Stimulated activated CD4-positive, alpha-beta T cell treated with anti-CD3 and anti-CD28 coated beads, Interleukin-12 subunit alpha, Interleukin-12 subunit beta, amount 100 ng/mL, for 24 hours (primary cell): Measurements from ENCODE around the gene ZNF546.
"Not testable (repeated sequence)": the region's sequence is repeated elsewhere in the genome, so short reads cannot be mapped to it uniquely, and the experiment has no call there.

Experiments
- DNase-seq, 2 experiments: peaks; one replicate each; pipeline ENCODE4 v3.0.0-alpha.2; 2020; ENCODE audit warnings: low read depth in 2 of 2

ZNF546 gene

GRCh38 chr19:39996811-39997637, at the start of gene ZNF546:
Gene ZNF546 (plus strand): TSS chr19:39997060. CDS start chr19:39998327, 1,267 bp downstream.
- DNase-seq: peak; percentile 84 to 90

- DNase-seq: no peak
These were observed 47.7 kb upstream of the ZNF546 start for GRCh38 chr19:39949026-39949747.

GRCh38 chr19:39951065-39951650, 45.7 kb upstream of the ZNF546 start:
- DNase-seq: no peak

GRCh38 chr19:39951686-39952085, 45.2 kb upstream of the ZNF546 start:
- DNase-seq: no peak

- no peak for DNase-seq
These were observed 42.9 kb upstream of the ZNF546 start for GRCh38 chr19:39953915-39954314.

GRCh38 chr19:39957886-39958285, 39.0 kb upstream of the ZNF546 start:
- not testable (repeated sequence) for DNase-seq

- DNase-seq: not testable (repeated sequence)
These were observed 37.9 kb upstream of the ZNF546 start for GRCh38 chr19:39958942-39959341.

GRCh38 chr19:39959407-39959806, 37.5 kb upstream of the ZNF546 start:
- DNase-seq: not testable (repeated sequence)

- DNase-seq: no peak
These were observed 33.0 kb upstream of the ZNF546 start for GRCh38 chr19:39963898-39964297.

- DNase-seq: no peak
These were observed 30.2 kb upstream of the ZNF546 start for GRCh38 chr19:39966617-39967016.

GRCh38 chr19:39967561-39967960, 29.3 kb upstream of the ZNF546 start:
- no peak for DNase-seq

GRCh38 chr19:39968789-39969188, 28.1 kb upstream of the ZNF546 start:
- no peak for DNase-seq

GRCh38 chr19:39969266-39969665, 27.6 kb upstream of the ZNF546 start:
- no peak for DNase-seq

- peak in 1 of 2 experiments; percentile 18 for DNase-seq
These were observed 27.0 kb upstream of the ZNF546 start for GRCh38 chr19:39969681-39970424.

GRCh38 chr19:39970425-39970674, 26.5 kb upstream of the ZNF546 start:
- no peak for DNase-seq

- peak; percentile 95 to 96 for DNase-seq
These were observed 26.0 kb upstream of the ZNF546 start, which contains the start of gene PSMC4 for GRCh38 chr19:39970675-39971379. Gene PSMC4 (plus strand): TSS chr19:39971165. CDS start chr19:39971203, 38 bp downstream.

GRCh38 chr19:39971380-39972035, 25.4 kb upstream of the ZNF546 start:
- DNase-seq: no peak

GRCh38 chr19:39974377-39975155, 22.3 kb upstream of the ZNF546 start:
- no peak for DNase-seq

- DNase-seq: no peak
These were observed 14.0 kb upstream of the ZNF546 start for GRCh38 chr19:39982883-39983282.

GRCh38 chr19:39983695-39984300, 13.1 kb upstream of the ZNF546 start:
- no peak for DNase-seq
